Muscle of back (tissue), 11 donors: ENCODE results near the gene NUDT21. TPM values are rescaled to one million over a fixed set of nuclear protein-coding genes. Genes with fewer than 3 reads are reported as not detected.

Experiments used
- DNase-seq, 3 donors: peaks; one replicate each; pipeline versions ENCODE4 v3.0.0 to v3.0.0-alpha.2; 2013
- polyA plus RNA-seq, 10 donors: library from polyadenylated mRNA; unstranded; fragments of 120-200 nt; gene quantifications; one replicate each; pipeline ENCODE4 v1.2.1, GENCODE V29; 2013; ENCODE audit not compliant: insufficient read length in 10 of 10

NUDT21 gene
- polyA plus RNA-seq, 10 donors: 53.0 to 78.6 (median 69.8) TPM

GRCh38 chr16:56466344-56466743 lies 15.2 kb upstream of the NUDT21 start:
- DNase-seq: no peak

GRCh38 chr16:56463153-56463552 lies 12.0 kb upstream of the NUDT21 start:
- no peak for DNase-seq

GRCh38 chr16:56462064-56462796 lies 11.1 kb upstream of the NUDT21 start:
- no peak for DNase-seq

DNA sequence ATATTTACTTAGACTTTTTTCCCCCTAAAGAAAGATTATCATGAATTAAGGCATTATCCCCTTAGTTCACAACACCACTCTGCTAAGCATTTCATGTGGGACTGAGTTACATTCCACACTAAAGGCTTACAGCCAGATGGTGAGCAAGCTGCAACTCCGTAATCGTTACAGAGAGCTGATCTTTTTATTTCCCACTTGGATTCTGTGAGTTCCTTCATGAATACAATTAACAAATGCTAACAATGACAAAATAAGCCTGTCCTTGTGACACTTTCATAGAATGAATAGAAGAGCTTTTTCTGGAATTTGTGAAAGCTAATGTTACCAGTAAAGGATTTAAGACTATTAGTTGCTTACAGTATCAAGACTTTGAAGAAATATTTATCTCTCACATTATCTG lies 9.0 kb upstream of the NUDT21 start:
- DNase-seq: no peak

- no peak for DNase-seq
Measured at GRCh38 chr16:56457927-56458470, 6.9 kb upstream of the NUDT21 start.

GRCh38 chr16:56451753-56452689 lies 889 bp upstream of the NUDT21 start:
- DNase-seq: peak; percentile 19 to 52 (median 21)

- DNase-seq: peak in 1 of 3 donors; percentile 2
Measured at GRCh38 chr16:56450275-56450985, 702 bp downstream of the NUDT21 start.

DNA sequence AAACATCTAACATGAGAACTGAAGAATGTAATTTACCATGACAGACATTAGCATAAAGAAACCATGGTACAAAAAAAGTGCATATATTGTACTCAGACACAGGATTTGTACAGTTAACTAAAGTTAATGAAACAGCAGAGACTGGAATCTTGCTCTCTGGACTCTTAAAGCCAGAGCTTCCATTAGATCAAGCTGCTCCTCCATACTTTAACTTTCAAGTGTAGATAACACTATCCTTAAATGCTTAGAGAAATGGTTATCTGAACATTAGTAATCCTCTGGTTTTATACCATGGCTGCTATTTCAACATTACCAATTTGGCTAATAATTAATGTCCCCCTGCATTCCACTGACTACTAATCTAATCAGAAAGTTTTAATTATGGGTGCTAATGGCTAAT lies 3.1 kb downstream of the NUDT21 start:
- no peak for DNase-seq

GRCh38 chr16:56447286-56447685 lies 3.8 kb downstream of the NUDT21 start:
- no peak for DNase-seq

GRCh38 chr16:56438038-56438437 lies 13.1 kb downstream of the NUDT21 start:
- DNase-seq: no peak

GRCh38 chr16:56436258-56436657 lies 14.9 kb downstream of the NUDT21 start:
- no peak for DNase-seq

GRCh38 chr16:56428091-56428490 lies 23.0 kb downstream of the NUDT21 start:
- DNase-seq: no peak

DNA sequence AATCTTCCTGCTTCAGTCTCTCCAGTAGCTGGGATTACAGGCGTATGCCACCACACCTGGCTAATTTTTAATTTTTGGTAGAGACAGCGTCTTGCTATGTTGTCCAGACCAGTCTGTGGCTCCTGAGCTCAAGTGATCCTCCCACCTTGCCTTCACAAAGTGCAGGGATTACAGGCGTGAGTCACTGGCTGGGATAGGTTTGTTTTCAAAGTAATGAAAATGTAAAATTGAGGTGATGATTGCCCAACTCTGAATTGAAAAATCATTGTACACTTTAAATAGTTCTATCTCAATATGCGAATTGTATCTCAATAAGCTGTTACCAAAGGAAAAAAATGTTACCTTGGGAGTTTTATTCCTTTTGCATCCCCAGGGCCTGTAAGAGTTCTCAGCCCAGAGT lies 24.5 kb downstream of the NUDT21 start:
- no peak for DNase-seq

DNA sequence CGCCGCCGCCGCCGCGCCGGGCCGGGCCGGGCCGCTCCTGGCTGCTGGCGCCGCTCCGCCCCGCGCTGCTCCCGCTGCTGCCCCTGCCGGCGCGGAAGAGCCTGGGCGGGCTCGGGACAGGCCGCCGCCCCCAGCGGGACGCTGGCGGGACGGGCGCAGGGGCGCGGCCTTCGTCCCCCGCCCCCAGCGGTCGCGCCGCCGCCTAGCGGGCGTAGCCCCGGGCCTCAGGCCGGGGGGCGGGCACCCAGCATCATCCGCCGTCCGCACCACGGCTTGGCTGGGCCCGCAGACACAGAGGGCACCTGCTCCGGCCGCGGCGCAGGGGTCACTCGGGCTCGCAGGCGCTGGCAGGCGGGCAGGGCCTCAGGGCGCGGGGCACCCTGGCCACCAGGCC lies 25.7 kb downstream of the NUDT21 start, which contains the start of gene AMFR:
AMFR (minus strand) TSS at position 107 of the 394 bp plus-strand sequence. CDS start 218 bp downstream, outside the sequence.
- peak; percentile 79 to 89 (median 85) for DNase-seq

DNA sequence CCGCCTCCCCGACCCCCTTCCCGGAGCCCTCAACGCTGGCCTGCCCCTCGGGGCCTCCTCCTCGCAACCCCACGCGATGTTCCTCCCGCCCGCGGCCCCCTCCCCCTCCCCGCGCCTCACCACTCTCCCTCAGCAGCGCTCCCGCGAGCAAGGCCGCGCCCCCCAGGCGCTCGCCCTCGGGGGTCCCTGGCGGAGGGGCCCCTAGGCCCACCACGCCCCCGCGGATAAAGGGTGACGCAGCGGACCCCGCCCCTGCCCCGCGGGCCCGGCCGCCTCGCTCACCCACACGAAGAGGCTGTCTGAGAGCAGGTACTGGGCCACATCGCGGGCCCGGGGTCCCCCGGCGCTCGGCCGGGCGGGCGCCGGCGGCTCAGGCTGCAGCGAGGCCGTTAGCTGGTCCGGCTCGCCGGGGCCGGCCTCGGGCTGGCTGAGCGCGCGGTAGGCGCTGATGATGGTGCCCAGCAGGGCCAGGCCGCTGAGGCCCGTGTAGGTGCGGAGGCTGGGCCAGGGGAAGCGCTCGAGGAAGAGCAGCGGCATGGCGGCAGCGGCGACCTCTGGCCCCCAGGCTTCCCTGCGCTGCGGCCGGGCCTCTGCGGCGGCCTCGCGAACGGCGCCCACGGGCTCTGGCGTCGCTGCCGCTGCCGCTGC lies 26.2 kb downstream of the NUDT21 start:
- peak in 2 of 3 donors; percentile 30 to 70 for DNase-seq

GRCh38 chr16:56424404-56424764 lies 26.7 kb downstream of the NUDT21 start:
- DNase-seq: peak in 2 of 3 donors; percentile 14 to 38

- peak in 1 of 3 donors; percentile 18 for DNase-seq
Measured at GRCh38 chr16:56423584-56424403, 27.3 kb downstream of the NUDT21 start.

DNA sequence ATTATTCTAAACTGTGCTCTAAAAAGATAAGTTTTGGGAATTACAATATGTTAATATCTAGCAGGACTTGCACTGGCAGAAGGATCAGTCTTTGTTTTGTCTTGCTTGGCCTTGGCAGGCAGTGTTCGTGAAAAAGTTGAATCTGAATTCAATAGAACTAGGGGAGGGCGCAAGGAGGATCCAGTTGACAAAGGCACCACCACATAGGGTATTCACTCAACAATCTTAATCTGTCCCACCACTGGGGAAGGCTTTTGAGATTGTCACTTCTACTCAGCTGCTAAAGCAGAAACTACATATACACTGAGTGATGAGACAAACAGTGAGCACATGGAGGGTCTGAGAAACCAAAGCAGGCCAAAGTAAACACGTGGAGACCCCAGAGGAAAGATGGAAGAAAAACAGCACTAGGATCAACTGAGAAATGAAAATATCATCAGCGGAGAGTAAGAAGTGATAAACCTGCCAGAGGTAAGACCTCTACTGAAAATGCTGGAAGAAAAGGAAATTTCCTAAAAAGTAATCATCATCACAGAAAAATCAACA lies 28.2 kb downstream of the NUDT21 start:
- no peak for DNase-seq

GRCh38 chr16:56421976-56422669 lies 29.0 kb downstream of the NUDT21 start:
- DNase-seq: no peak
